Measurements from ENCODE around the gene CLSTN2. TPM values are rescaled to one million over a fixed set of nuclear protein-coding genes. Genes with fewer than 3 reads are reported as not detected.

CLSTN2 gene
- total and polyA plus RNA-seq, 2 of the 4 experiments (the other 2 are of a cell fraction): under 0.01 to 0.07 TPM

GRCh38 chr3:140203510-140203909 lies 268.5 kb downstream of the CLSTN2 start:
- Histone ChIP-seq H2BK15ac (ENCODE audit: low read depth, low read length) (no peak overlapping the region), H4K20me1 (ENCODE audit: insufficient read depth, low read length) (no peaks in the 10 kb centered on the region), H3K4me1 (ENCODE audit: control insufficient read depth, insufficient read depth, low read length) (no peaks in the 10 kb centered on the region), H3K56ac (ENCODE audit: extremely low read depth, insufficient read depth, low read length) (no peak overlapping the region), H3K9ac (ENCODE audit: low read depth, low read length) (no peak overlapping the region), H3K4me2 (ENCODE audit: low read depth, low read length) (no peak overlapping the region), H3K18ac (ENCODE audit: low read depth, low read length) (no peak overlapping the region), H2AK9ac (replicated peaks; ENCODE audit: low read depth, low read length, poor library complexity) (no peak overlapping the region), H2BK5ac (ENCODE audit: low read depth, low read length, poor library complexity, severe bottlenecking) (no peak overlapping the region), H4K8ac (ENCODE audit: low read depth in 2 of 2, low read length in 2 of 2) (no peak overlapping the region), H3K23ac (ENCODE audit: low read depth, low read length) (no peak overlapping the region), H4K91ac (ENCODE audit: insufficient read depth, low read depth, low read length) (no peak overlapping the region), H3K4ac (ENCODE audit: low read depth, low read length) (no peak overlapping the region), H2BK120ac (ENCODE audit: low read depth, low read length) (no peak overlapping the region), H2AK5ac (ENCODE audit: low read depth, low read length) (no peak overlapping the region), H2BK20ac (ENCODE audit: low read depth, low read length) (no peak overlapping the region), H3K27ac (ENCODE audit: insufficient read depth, low read length) (no peak overlapping the region), H3K9me1 (ENCODE audit: insufficient read depth, low read length) (no peaks in the 10 kb centered on the region; the same call in 1 of the 2 replicates), H3K36me3 (ENCODE audit: control insufficient read depth, insufficient read depth, low read length) (no peaks in the 10 kb centered on the region), H3K27me3 (ENCODE audit: control insufficient read depth, insufficient read depth, low read length) (no peaks in the 10 kb centered on the region), H4K5ac (ENCODE audit: low read depth, low read length) (no peak overlapping the region), H3K4me3 (ENCODE audit: insufficient read depth, low read depth, low read length) (no peak overlapping the region), H3K14ac (replicated peaks; ENCODE audit: low read depth, low read length) (no peak overlapping the region), H3K9me3 (ENCODE audit: control insufficient read depth, insufficient read depth, low read length) (peaks cover 2% of the 10 kb centered on the region; the same call in 1 of the 2 replicates), H3K79me1 (ENCODE audit: low read depth in 1 of 2, low read length in 2 of 2) (no peaks in the 10 kb centered on the region), H2AFZ (replicated peaks; ENCODE audit: low read length, poor library complexity) (no peak overlapping the region)
- no CpG with 5 or more reads among the region's 4 CpGs for WGBS, 2 experiments (ENCODE audit: extremely low coverage in 2 of 2, insufficient read length in 1 of 2)
- intact Hi-C loops (cut with micrococcal nuclease) (no loop called here), dilution Hi-C loops (cut with HindIII; ENCODE audit: low sequenced_read_pairs, unreplicated experiment) (no loop called here), in situ Hi-C loops (cut with MboI; ENCODE audit: low sequenced_read_pairs) (no loop called here)
- no peak for TF ChIP-seq RAD21 (IDR thresholded peaks at IDR 0.05; ENCODE audit: low read length)
- ChIA-PET POLR2A (ENCODE audit: unreplicated experiment) (no interaction called here), CTCF (no interaction called here)
- no peak for DNase-seq
- ATAC-seq (ENCODE audit: low read depth): no peak
- BruUV-seq (replicated peaks): no TSS peak

Measured in IMR-90 (cell line).